ENCODE measurements around the gene CHD5.

CHD5 gene

DNA sequence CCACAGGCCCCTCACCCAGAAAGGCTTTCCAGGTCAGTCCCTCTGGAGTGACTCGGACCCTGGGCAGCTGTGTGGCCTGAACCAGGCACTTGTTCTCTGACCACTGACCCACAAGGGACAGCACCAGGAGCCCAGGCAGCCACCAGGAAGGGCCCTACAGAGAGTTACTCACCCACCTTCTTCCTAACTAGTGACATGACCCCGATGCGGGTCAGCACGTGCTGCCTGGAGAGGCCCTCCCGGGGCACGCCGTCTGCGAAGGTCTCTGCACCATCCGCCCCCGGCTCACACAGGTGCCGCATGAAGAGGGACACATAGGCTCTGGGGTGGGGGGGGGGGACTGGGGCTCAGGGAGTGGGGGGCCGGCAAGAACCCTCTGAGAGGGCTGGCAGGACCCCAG lies 55.8 kb downstream of the CHD5 start:
- FAIRE-seq (no peak), DNase-seq (ENCODE audit: insufficient read length, low spot score) (no peak)
- TF ChIP-seq SPI1 (IDR thresholded peaks at IDR 0.05; ENCODE audit: low read depth, low read length): no peak
- TF ChIP-seq POLR2AphosphoS5 (IDR thresholded peaks at IDR 0.05; ENCODE audit: low read depth, low read length): no peak
- TF ChIP-seq POLR2A (IDR thresholded peaks at IDR 0.05; ENCODE audit: low read depth, low read length): no peak
- TF ChIP-seq TAF1 (IDR thresholded peaks at IDR 0.05; ENCODE audit: low read depth, low read length): no peak
- no peak for TF ChIP-seq POU2F2 (IDR thresholded peaks at IDR 0.05; ENCODE audit: low read depth, low read length)
- TF ChIP-seq PAX5 (IDR thresholded peaks at IDR 0.05; ENCODE audit: insufficient read depth, low read length, severe bottlenecking): no peak

DNA sequence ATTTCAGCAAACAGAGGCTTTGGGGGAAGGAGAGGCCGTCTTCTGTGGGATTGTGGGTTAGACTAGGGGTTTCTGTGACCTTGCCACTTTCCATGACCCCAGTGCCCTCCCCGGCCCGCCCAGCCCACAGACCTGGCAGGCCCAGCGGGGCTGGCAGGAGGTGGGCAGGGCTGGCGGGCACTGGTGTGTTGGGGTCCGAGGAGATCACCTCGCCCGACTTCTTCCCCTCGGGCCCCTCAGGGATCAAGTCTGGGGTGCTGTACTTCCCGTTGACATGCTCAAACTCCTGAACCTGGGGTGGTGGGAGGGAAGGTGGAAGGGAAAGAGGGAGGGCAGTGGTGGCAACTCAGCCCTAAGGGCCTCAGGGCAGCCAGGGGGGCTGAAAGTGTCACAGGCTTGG lies 56.3 kb downstream of the CHD5 start:
- FAIRE-seq (no peak), DNase-seq (ENCODE audit: insufficient read length, low spot score) (no peak)
- no peak for TF ChIP-seq POU2F2 (IDR thresholded peaks at IDR 0.05; ENCODE audit: low read depth, low read length)
- no peak for TF ChIP-seq PAX5 (IDR thresholded peaks at IDR 0.05; ENCODE audit: insufficient read depth, low read length, severe bottlenecking)
- TF ChIP-seq POLR2AphosphoS5 (IDR thresholded peaks at IDR 0.05; ENCODE audit: low read depth, low read length): no peak
- no peak for TF ChIP-seq POLR2A (IDR thresholded peaks at IDR 0.05; ENCODE audit: low read depth, low read length)
- TF ChIP-seq SPI1 (IDR thresholded peaks at IDR 0.05; ENCODE audit: low read depth, low read length): no peak
- TF ChIP-seq TAF1 (IDR thresholded peaks at IDR 0.05; ENCODE audit: low read depth, low read length): no peak

DNA sequence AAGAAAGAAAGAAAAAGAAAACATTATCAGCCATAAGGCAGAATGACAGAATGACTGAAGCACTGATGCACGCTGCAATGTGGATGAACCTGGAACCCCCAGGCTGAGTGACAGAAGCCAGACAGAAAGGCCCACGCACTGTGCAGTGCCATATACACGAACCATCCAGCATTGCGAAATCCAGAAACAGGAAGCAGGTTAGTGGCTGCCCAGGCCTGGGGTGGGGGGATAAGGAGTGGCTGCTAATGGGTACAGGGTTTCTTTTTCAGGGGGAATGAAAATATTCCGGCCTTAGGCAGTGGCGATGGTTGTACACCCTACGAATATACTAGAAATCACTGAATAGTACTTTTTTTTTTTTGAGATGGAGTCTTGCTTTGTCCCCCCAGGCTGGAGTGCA lies 57.0 kb downstream of the CHD5 start:
- FAIRE-seq (no peak), DNase-seq (ENCODE audit: insufficient read length, low spot score) (no peak)
- TF ChIP-seq TAF1 (IDR thresholded peaks at IDR 0.05; ENCODE audit: low read depth, low read length) (no peak), PAX5 (IDR thresholded peaks at IDR 0.05; ENCODE audit: insufficient read depth, low read length, severe bottlenecking) (no peak), POLR2A (IDR thresholded peaks at IDR 0.05; ENCODE audit: low read depth, low read length) (no peak), SPI1 (IDR thresholded peaks at IDR 0.05; ENCODE audit: low read depth, low read length) (no peak), POU2F2 (IDR thresholded peaks at IDR 0.05; ENCODE audit: low read depth, low read length) (no peak), POLR2AphosphoS5 (IDR thresholded peaks at IDR 0.05; ENCODE audit: low read depth, low read length) (no peak)

DNA sequence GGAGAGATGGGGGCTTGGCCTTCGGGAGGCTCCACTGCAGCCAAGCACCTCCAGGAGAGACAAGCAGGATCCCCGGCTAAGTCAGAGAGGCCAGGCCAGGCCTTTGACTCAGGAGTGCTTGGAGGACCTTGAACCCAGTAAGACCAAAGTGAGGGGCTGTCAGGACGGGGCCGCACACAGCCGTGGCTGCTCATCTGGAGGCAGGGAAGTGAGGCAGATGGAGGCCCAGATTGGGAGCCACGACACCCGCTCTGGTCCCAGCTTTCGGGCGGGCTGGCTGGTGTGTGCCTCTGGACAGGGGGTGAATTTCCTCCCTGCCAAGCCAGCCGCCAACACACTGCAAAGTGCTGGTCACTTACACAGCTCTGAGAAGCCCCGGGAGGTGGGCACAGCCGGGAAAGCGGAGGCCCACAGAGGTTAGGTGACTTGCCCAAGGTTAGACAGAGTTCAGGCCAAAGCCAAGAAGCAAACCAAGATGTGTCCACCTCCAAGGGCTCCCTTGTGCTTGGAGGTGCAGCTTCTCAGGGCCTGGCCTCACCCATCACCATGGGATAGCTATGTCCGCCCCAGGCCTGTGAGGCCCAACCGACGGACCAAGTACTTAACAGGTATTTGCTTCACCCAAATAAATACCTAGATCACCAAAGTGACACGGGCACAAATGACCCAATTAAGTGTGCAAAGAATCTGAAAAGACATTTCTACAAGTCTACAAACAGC lies 58.3 kb downstream of the CHD5 start:
- DNase-seq (ENCODE audit: insufficient read length, low spot score) (no peak), FAIRE-seq (no peak)
- no peak for TF ChIP-seq POLR2A (IDR thresholded peaks at IDR 0.05; ENCODE audit: low read depth, low read length)
- TF ChIP-seq SPI1 (IDR thresholded peaks at IDR 0.05; ENCODE audit: low read depth, low read length): no peak
- TF ChIP-seq POU2F2 (IDR thresholded peaks at IDR 0.05; ENCODE audit: low read depth, low read length): no peak
- no peak for TF ChIP-seq TAF1 (IDR thresholded peaks at IDR 0.05; ENCODE audit: low read depth, low read length)
- no peak for TF ChIP-seq POLR2AphosphoS5 (IDR thresholded peaks at IDR 0.05; ENCODE audit: low read depth, low read length)
- no peak for TF ChIP-seq PAX5 (IDR thresholded peaks at IDR 0.05; ENCODE audit: insufficient read depth, low read length, severe bottlenecking)

DNA sequence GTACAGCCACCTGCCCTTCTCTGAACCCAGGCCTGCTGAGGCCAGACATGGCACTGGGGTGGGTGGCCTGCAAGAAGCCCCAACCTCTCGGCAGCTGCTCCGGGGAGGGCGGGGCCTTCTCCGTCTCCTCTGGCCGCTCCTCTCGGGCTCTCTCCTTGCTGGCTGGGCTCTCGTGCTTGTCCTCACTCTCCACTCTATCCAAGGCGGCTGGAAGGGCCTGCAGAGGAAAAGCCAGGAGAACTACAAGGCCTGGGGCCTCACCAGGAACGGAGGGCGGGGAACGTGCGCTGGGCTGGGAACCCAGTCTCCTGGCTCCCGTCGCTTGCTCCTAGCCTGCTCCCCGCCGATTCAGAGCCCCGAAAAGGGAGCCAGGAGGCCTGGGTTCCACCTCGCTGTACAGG lies 59.1 kb downstream of the CHD5 start:
- TF ChIP-seq TAF1 (IDR thresholded peaks at IDR 0.05; ENCODE audit: low read depth, low read length) (no peak), POU2F2 (IDR thresholded peaks at IDR 0.05; ENCODE audit: low read depth, low read length) (no peak), POLR2AphosphoS5 (IDR thresholded peaks at IDR 0.05; ENCODE audit: low read depth, low read length) (no peak)
- FAIRE-seq (no peak), DNase-seq (ENCODE audit: insufficient read length, low spot score) (no peak)

DNA sequence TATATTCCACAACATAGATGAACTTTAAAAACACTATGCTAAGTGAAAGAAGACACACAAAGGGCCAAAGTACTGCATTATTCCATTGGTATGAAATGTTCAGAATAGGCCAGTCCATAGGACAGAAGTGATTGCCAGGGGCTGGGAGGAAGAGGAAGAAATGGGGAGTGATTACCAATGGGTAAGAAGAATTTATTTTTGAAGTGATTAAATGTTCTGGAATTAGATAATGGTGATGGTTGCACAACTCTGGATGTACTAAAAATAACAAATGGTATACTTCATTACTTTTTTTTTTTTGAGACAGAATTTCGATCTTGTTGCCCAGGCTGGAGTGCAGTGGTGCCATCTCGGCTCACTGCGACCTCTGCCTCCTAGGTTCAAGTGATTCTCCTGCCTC lies 61.7 kb downstream of the CHD5 start:
- DNase-seq (ENCODE audit: insufficient read length, low spot score) (no peak), FAIRE-seq (no peak)
- TF ChIP-seq POLR2A (IDR thresholded peaks at IDR 0.05; ENCODE audit: low read depth, low read length) (no peak), TAF1 (IDR thresholded peaks at IDR 0.05; ENCODE audit: low read depth, low read length) (no peak), POLR2AphosphoS5 (IDR thresholded peaks at IDR 0.05; ENCODE audit: low read depth, low read length) (no peak), PAX5 (IDR thresholded peaks at IDR 0.05; ENCODE audit: insufficient read depth, low read length, severe bottlenecking) (no peak), POU2F2 (IDR thresholded peaks at IDR 0.05; ENCODE audit: low read depth, low read length) (no peak), SPI1 (IDR thresholded peaks at IDR 0.05; ENCODE audit: low read depth, low read length) (no peak)

DNA sequence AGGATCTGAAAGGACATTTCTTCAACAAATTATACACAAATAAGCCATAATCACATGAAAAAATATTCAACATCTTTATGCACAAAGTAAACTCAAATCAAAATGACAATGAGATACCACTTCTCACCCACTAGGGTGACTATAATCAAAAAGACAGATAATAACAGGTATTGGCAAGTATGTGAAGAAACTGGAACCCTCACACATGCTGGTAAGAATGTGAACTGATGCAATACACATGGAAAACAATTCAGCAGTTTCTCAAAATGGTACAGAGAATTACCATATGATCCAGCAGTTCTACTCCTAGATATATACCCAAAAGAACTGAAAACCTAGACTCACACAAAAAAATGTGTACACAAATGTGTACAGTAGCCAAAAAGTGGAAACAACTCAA lies 62.5 kb downstream of the CHD5 start:
- TF ChIP-seq POU2F2 (IDR thresholded peaks at IDR 0.05; ENCODE audit: low read depth, low read length) (no peak), PAX5 (IDR thresholded peaks at IDR 0.05; ENCODE audit: insufficient read depth, low read length, severe bottlenecking) (no peak), SPI1 (IDR thresholded peaks at IDR 0.05; ENCODE audit: low read depth, low read length) (no peak), POLR2A (IDR thresholded peaks at IDR 0.05; ENCODE audit: low read depth, low read length) (no peak), POLR2AphosphoS5 (IDR thresholded peaks at IDR 0.05; ENCODE audit: low read depth, low read length) (no peak), TAF1 (IDR thresholded peaks at IDR 0.05; ENCODE audit: low read depth, low read length) (no peak)
- DNase-seq (ENCODE audit: insufficient read length, low spot score) (no peak), FAIRE-seq (no peak)

DNA sequence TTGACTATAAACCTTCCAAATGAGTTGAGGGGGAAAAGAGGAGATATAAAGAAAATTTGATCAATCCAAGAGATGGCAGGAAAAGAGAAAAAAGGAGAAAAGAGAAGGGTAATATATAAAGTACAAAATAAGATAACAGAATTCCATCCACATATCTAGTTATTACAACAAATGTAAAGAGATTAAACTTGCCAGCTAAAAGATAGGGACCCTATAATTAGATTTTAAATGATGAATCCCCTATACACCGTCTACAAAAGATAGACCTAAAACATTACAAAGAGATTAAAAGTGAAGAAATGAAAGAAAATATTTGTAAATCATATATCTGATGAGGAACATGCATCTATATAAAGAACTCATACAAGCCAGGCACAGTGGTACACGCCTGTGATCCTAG lies 63.1 kb downstream of the CHD5 start:
- DNase-seq (ENCODE audit: insufficient read length, low spot score): no peak
- TF ChIP-seq POU2F2 (IDR thresholded peaks at IDR 0.05; ENCODE audit: low read depth, low read length) (no peak), SPI1 (IDR thresholded peaks at IDR 0.05; ENCODE audit: low read depth, low read length) (no peak), POLR2A (IDR thresholded peaks at IDR 0.05; ENCODE audit: low read depth, low read length) (no peak), TAF1 (IDR thresholded peaks at IDR 0.05; ENCODE audit: low read depth, low read length) (no peak), POLR2AphosphoS5 (IDR thresholded peaks at IDR 0.05; ENCODE audit: low read depth, low read length) (no peak), PAX5 (IDR thresholded peaks at IDR 0.05; ENCODE audit: insufficient read depth, low read length, severe bottlenecking) (no peak)
- no peak for FAIRE-seq

DNA sequence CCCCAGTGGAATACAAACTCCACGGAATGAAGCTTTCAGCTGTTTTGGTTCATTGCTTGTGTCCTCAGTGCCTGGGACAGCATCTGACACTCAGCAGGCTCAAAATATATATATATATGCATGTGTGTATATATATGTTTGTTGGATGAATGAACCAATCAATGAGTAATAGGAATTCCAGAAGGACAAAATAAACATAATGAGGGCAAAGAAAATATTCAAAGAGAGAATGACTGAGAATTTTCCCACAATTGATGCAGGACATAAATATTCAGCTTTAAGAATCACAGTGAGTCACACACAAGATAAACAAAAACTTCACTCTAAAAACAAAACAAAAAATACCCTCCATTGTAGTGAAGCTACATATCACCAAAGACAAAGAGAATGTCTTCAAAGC lies 64.0 kb downstream of the CHD5 start:
- DNase-seq (ENCODE audit: insufficient read length, low spot score) (no peak), FAIRE-seq (no peak)
- TF ChIP-seq POLR2AphosphoS5 (IDR thresholded peaks at IDR 0.05; ENCODE audit: low read depth, low read length) (no peak), SPI1 (IDR thresholded peaks at IDR 0.05; ENCODE audit: low read depth, low read length) (no peak), PAX5 (IDR thresholded peaks at IDR 0.05; ENCODE audit: insufficient read depth, low read length, severe bottlenecking) (no peak), POU2F2 (IDR thresholded peaks at IDR 0.05; ENCODE audit: low read depth, low read length) (no peak), TAF1 (IDR thresholded peaks at IDR 0.05; ENCODE audit: low read depth, low read length) (no peak), POLR2A (IDR thresholded peaks at IDR 0.05; ENCODE audit: low read depth, low read length) (no peak)

DNA sequence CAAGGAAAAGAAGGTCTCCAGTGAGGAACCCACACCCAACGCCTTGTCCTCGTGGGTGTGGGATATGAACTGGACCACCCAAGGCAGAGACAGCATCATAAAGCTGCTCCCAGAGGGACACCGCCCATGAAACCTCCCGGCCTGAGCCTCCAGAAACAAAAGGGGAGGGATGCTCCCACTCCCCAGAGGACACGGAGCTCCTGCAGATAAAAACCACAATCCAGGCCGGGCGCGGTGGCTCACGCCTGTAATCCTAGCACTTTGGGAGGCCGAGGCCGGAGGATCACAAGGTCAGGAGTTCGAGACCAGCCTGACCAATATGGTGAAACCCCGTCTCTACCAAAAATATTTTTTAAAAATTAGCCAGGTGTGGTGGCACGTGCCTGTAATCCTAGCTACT lies 66.4 kb downstream of the CHD5 start:
- no peak for FAIRE-seq

More for the DNA sequence above, 66.4 kb downstream of the CHD5 start:
- TF ChIP-seq PAX5 (IDR thresholded peaks at IDR 0.05; ENCODE audit: insufficient read depth, low read length, severe bottlenecking) (no peak), POLR2A (IDR thresholded peaks at IDR 0.05; ENCODE audit: low read depth, low read length) (no peak), TAF1 (IDR thresholded peaks at IDR 0.05; ENCODE audit: low read depth, low read length) (no peak), SPI1 (IDR thresholded peaks at IDR 0.05; ENCODE audit: low read depth, low read length) (no peak), POLR2AphosphoS5 (IDR thresholded peaks at IDR 0.05; ENCODE audit: low read depth, low read length) (no peak), POU2F2 (IDR thresholded peaks at IDR 0.05; ENCODE audit: low read depth, low read length) (no peak)
- DNase-seq (ENCODE audit: insufficient read length, low spot score): no peak

All from GM12891 (cell line).